ENCODE results near the gene PPM1K. TPM values are rescaled to one million over a fixed set of nuclear protein-coding genes. Genes with fewer than 3 reads are reported as not detected.

Gene PPM1K
- total RNA-seq, 1 experiment from 2014 or later = 4.2 TPM

DNA sequence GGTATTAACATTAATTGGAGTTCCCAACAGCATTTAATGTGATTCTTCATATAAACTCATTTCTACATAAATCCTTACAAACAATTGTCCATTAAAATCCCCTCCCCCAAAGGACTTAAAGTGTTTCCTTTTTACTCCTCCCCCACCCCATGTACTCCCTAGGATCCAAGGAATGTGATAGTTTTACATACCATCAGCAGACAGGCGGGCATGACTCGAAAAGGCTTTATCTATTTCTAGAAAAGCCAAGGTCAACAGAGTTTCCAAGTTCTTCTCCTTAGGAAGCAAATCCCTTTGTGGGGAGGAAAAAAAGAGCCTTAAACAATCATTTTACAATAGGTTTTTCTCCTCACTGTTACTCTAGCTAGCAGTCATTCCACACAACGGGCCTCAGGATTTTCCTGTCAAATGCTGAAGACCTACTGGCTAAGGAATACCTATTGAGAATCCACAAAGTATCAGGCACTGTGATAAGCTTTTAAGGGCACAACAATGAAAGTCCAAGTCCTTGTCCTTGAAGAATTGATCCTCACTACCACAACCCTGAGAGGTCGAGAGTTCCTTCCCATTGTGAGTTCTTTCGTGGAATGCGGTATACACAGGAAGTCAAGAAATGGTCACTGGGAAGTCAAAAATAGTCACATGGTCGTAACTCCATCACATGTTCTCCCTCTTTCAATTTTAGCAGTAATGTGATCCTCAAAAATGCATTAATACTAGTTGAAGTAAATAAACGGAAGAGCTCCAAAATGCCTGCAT lies 7.2 kb downstream of the PPM1K start:
- ChIA-PET POLR2A (no interaction called here), CTCF (no interaction called here), RAD21 (ENCODE audit: low non-redundant PET in 1 of 2, low total read pairs in 2 of 2, uncharacterized antibody in 2 of 2, unreplicated experiment in 2 of 2) (no interaction called here)
- H2AFZ ChIP-seq (ENCODE audit: low read depth, low read length, poor library complexity, severe bottlenecking) = no peak overlapping the region
- intact Hi-C loops (cut with micrococcal nuclease) = no loop called here
- no TSS peak for BruUV-seq (replicated peaks)
- H3K27me3 ChIP-seq (ENCODE audit: insufficient read depth, low read length) = no peaks in the 10 kb centered on the region
- H3K27ac ChIP-seq (ENCODE audit: low read depth, low read length) = no peak overlapping the region
- peaks cover 0 to 1% of the 10 kb centered on the region in 2 experiments; a peak in 2 of 4 replicates for H3K4me1 ChIP-seq (ENCODE audit: control insufficient read depth in 1 of 2, insufficient read depth in 2 of 2, low read length in 2 of 2)
- ATAC-seq (no peak), DNase-seq (ENCODE audit: low read depth, low spot score) (no peak)
- H4K20me1 ChIP-seq (ENCODE audit: insufficient read depth) = no peaks in the 10 kb centered on the region
- TF ChIP-seq CBX3 (IDR thresholded peaks at IDR 0.05; ENCODE audit: low read depth) (no peak), ZFX (IDR thresholded peaks at IDR 0.05) (no peak)
- TF ChIP-seq, protein P1, sequence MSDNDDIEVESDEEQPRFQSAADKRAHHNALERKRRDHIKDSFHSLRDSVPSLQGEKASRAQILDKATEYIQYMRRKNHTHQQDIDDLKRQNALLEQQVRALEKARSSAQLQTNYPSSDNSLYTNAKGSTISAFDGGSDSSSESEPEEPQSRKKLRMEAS (IDR thresholded peaks at IDR 0.05) = no peak
- TF ChIP-seq, protein P2, sequence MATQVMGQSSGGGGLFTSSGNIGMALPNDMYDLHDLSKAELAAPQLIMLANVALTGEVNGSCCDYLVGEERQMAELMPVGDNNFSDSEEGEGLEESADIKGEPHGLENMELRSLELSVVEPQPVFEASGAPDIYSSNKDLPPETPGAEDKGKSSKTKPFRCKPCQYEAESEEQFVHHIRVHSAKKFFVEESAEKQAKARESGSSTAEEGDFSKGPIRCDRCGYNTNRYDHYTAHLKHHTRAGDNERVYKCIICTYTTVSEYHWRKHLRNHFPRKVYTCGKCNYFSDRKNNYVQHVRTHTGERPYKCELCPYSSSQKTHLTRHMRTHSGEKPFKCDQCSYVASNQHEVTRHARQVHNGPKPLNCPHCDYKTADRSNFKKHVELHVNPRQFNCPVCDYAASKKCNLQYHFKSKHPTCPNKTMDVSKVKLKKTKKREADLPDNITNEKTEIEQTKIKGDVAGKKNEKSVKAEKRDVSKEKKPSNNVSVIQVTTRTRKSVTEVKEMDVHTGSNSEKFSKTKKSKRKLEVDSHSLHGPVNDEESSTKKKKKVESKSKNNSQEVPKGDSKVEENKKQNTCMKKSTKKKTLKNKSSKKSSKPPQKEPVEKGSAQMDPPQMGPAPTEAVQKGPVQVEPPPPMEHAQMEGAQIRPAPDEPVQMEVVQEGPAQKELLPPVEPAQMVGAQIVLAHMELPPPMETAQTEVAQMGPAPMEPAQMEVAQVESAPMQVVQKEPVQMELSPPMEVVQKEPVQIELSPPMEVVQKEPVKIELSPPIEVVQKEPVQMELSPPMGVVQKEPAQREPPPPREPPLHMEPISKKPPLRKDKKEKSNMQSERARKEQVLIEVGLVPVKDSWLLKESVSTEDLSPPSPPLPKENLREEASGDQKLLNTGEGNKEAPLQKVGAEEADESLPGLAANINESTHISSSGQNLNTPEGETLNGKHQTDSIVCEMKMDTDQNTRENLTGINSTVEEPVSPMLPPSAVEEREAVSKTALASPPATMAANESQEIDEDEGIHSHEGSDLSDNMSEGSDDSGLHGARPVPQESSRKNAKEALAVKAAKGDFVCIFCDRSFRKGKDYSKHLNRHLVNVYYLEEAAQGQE (IDR thresholded peaks at IDR 0.05; ENCODE audit: low read depth) = no peak
- H3K36me3 ChIP-seq (ENCODE audit: control insufficient read depth in 1 of 2, insufficient read depth in 2 of 2, low read length in 2 of 2) = no peaks in the 10 kb centered on the region
- no peaks in the 10 kb centered on the region for H3K79me2 ChIP-seq (ENCODE audit: insufficient read depth, low read length)
- H3K9ac ChIP-seq (ENCODE audit: low read length) = no peak overlapping the region
- no peaks in the 10 kb centered on the region for H3K9me3 ChIP-seq (ENCODE audit: control insufficient read depth in 1 of 2, insufficient read depth in 1 of 2, low read depth in 1 of 2, low read length in 2 of 2)
- no peak overlapping the region for H3K4me3 ChIP-seq (replicated peaks in 1 of 2; ENCODE audit: low read depth in 1 of 2, low read length in 2 of 2)
- H3K4me2 ChIP-seq (ENCODE audit: low read length) = no peak overlapping the region
- no peaks in the 10 kb centered on the region for H3K9me2 ChIP-seq (ENCODE audit: insufficient read depth)

DNA sequence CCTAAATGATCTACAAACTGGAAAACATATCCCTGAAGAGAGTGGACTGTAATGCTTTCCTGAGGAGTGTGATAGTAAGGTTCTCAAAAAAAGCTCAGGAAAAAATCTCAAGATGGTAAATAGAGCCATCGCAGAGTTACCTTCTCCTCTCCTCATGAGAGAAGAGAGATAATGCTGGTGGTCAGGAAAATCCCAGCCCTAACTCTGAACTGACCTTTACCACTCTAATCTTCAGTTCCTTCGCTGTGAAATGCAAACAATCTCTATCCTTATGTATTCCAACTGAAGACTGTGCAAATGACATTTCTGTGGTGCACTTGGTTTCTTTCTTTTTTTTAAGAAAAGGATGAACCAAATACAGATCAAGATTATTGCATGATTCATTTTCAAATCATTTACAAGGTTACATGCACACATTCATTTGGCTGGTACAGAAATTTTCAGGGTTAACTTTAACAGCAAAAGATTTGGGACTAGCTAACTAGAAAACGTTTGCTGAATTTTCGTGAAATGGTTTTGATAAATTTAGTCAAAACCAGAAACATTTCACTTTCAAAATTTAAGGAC lies 8.3 kb downstream of the PPM1K start:
- H2AFZ ChIP-seq (ENCODE audit: low read depth, low read length, poor library complexity, severe bottlenecking) = no peak overlapping the region
- ATAC-seq (no peak), DNase-seq (ENCODE audit: low read depth, low spot score) (no peak)
- BruUV-seq (replicated peaks) = no TSS peak
- no peaks in the 10 kb centered on the region for H3K9me2 ChIP-seq (ENCODE audit: insufficient read depth)
- ChIA-PET POLR2A (no interaction called here), RAD21 (ENCODE audit: low non-redundant PET in 1 of 2, low total read pairs in 2 of 2, uncharacterized antibody in 2 of 2, unreplicated experiment in 2 of 2) (no interaction called here), CTCF (no interaction called here)
- no peak overlapping the region for H3K9ac ChIP-seq (ENCODE audit: low read length)
- intact Hi-C loops (cut with micrococcal nuclease) = no loop called here
- no peaks in the 10 kb centered on the region for H4K20me1 ChIP-seq (ENCODE audit: insufficient read depth)
- H3K27me3 ChIP-seq (ENCODE audit: insufficient read depth, low read length) = no peaks in the 10 kb centered on the region
- TF ChIP-seq EZH2phosphoT487 (IDR thresholded peaks at IDR 0.05; ENCODE audit: borderline replicate concordance) = no peak
- no peak for TF ChIP-seq CEBPB (IDR thresholded peaks at IDR 0.05; ENCODE audit: low read depth)
- no peak for TF ChIP-seq POLR2AphosphoS5 (IDR thresholded peaks at IDR 0.05; ENCODE audit: low read depth, low read length)
- TF ChIP-seq SP1 (IDR thresholded peaks at IDR 0.05; ENCODE audit: low read depth) = no peak
- TF ChIP-seq, protein P2 (IDR thresholded peaks at IDR 0.05; ENCODE audit: low read depth) = no peak
- TF ChIP-seq TCF7L2 (IDR thresholded peaks at IDR 0.05; ENCODE audit: borderline replicate concordance, extremely low read depth, insufficient read depth, insufficient read length) = no peak
- no peaks in the 10 kb centered on the region for H3K79me2 ChIP-seq (ENCODE audit: insufficient read depth, low read length)
- no peaks in the 10 kb centered on the region for H3K9me3 ChIP-seq (ENCODE audit: control insufficient read depth in 1 of 2, insufficient read depth in 1 of 2, low read depth in 1 of 2, low read length in 2 of 2)
- no peak overlapping the region for H3K4me2 ChIP-seq (ENCODE audit: low read length)
- no peak overlapping the region for H3K4me3 ChIP-seq (replicated peaks in 1 of 2; ENCODE audit: low read depth in 1 of 2, low read length in 2 of 2)
- H3K27ac ChIP-seq (ENCODE audit: low read depth, low read length) = no peak overlapping the region
- no peaks in the 10 kb centered on the region for H3K4me1 ChIP-seq (ENCODE audit: control insufficient read depth in 1 of 2, insufficient read depth in 2 of 2, low read length in 2 of 2)
- no peaks in the 10 kb centered on the region for H3K36me3 ChIP-seq (ENCODE audit: control insufficient read depth in 1 of 2, insufficient read depth in 2 of 2, low read length in 2 of 2)

All from HCT116 (cell line).